PC-3 (cell line): ENCODE results near the gene TCP11. TPM values are rescaled to one million over a fixed set of nuclear protein-coding genes. Genes with fewer than 3 reads are reported as not detected.

Experiments used
- ATAC-seq: fragments of 200-7000 bp; cut with Tn5 transposase; 2 replicates; pipeline ENCODE4 v1.9.1; 2020; ENCODE audit warnings: mild to moderate bottlenecking, moderate library complexity
- BruUV-seq: library from RNA; stranded (reverse); fragments of 400-500 nt; replicated peaks from 2 replicates; lab custom pipeline; 2021; lab: Mats Ljungman, UMichigan
- CTCF ChIA-PET: fragments of 300-600 bp; sonication (Branson Sonifier 250); formaldehyde crosslinking; loops from one replicate; lab custom pipeline; 2022; ENCODE audit warnings: antibody characterized with exemption; lab: Charles Lee
- POLR2A ChIA-PET: fragments of 300-600 bp; sonication (Branson Sonifier 250); formaldehyde crosslinking; loops from one replicate; lab custom pipeline; 2022; ENCODE audit warnings: antibody characterized with exemption; ENCODE audit not compliant: unreplicated experiment; lab: Charles Lee
- DNase-seq: peaks from one replicate; pipeline ENCODE4 v3.0.0-alpha.2; 2015
- H2AFZ ChIP-seq: fragments of 300-600 bp; sonication (generic); 2 replicates; pipeline ENCODE4 v1.6.0; 2016; ENCODE audit warnings: antibody characterized with exemption, low read length
- H3F3A ChIP-seq: fragments of 300-600 bp; sonication (generic); one replicate; pipeline ENCODE4 v1.6.0; 2017; ENCODE audit warnings: antibody characterized with exemption, low read length, control low read depth, mild to moderate bottlenecking; ENCODE audit not compliant: unreplicated experiment
- H3K27ac ChIP-seq: fragments of 300-600 bp; sonication (generic); 2 replicates; pipeline ENCODE4 v1.5.1; 2016; ENCODE audit warnings: mild to moderate bottlenecking, low read length
- H3K27me3 ChIP-seq: fragments of 300-600 bp; sonication (generic); 2 replicates; pipeline ENCODE4 v1.6.1; 2016; ENCODE audit warnings: low read length, mixed read lengths
- H3K36me3 ChIP-seq: fragments of 300-600 bp; sonication (generic); 2 replicates; pipeline ENCODE4 v1.6.1; 2016; ENCODE audit warnings: low read depth, mixed run types, low read length, mixed read lengths
- H3K4me1 ChIP-seq: fragments of 300-600 bp; sonication (generic); 2 replicates; pipeline ENCODE4 v1.5.1; 2016; ENCODE audit warnings: low read length; ENCODE audit not compliant: insufficient read depth
- H3K4me2 ChIP-seq: fragments of 300-600 bp; sonication (generic); 2 replicates; pipeline ENCODE4 v1.6.0; 2016; ENCODE audit warnings: low read length
- H3K4me3 ChIP-seq: fragments of 300-600 bp; sonication (generic); 2 replicates; pipeline ENCODE4 v1.5.1; 2016; ENCODE audit warnings: mild to moderate bottlenecking, low read length, mixed read lengths
- H3K79me2 ChIP-seq: fragments of 300-600 bp; sonication (generic); 2 replicates; pipeline ENCODE4 v1.6.1; 2017; ENCODE audit warnings: low read length, mixed read lengths
- H3K9ac ChIP-seq: fragments of 300-600 bp; sonication (generic); 2 replicates; pipeline ENCODE4 v1.6.0; 2016; ENCODE audit warnings: mild to moderate bottlenecking, low read length
- H3K9me2 ChIP-seq: fragments of 300-600 bp; sonication (generic); replicated peaks from 2 replicates; pipeline ENCODE4 v1.6.1; 2016; ENCODE audit warnings: mixed run types, low read length, mixed read lengths
- H3K9me3 ChIP-seq: fragments of 300-600 bp; sonication (generic); 2 replicates; pipeline ENCODE4 v1.6.1; 2016; ENCODE audit warnings: low read length, mixed read lengths
- H4K20me1 ChIP-seq: fragments of 300-600 bp; sonication (generic); 2 replicates; pipeline ENCODE4 v1.6.1; 2016; ENCODE audit warnings: low read length, mixed read lengths
- EZH2 ChIP-seq: fragments of 300-600 bp; sonication (generic); IDR thresholded peaks from one replicate; pipeline ENCODE4 v1.6.1; 2017; ENCODE audit warnings: antibody characterized with exemption, mild to moderate bottlenecking, low read length; ENCODE audit not compliant: unreplicated experiment
- EZH2phosphoT487 ChIP-seq: fragments of 300-600 bp; sonication (generic); IDR thresholded peaks from 2 replicates; pipeline ENCODE4 v1.6.1; 2018; ENCODE audit warnings: mild to moderate bottlenecking, antibody characterized with exemption, low read length, borderline replicate concordance
- intact Hi-C: fragments of 100-400 bp; cut with micrococcal nuclease; formaldehyde crosslinking; loops from 2 replicates; pipeline ENCODE4 v1.9.0; 2023
- total RNA-seq: library from RNA; depleted of rRNA; stranded (reverse); fragments of >200 nt; gene quantifications from 2 replicates; pipeline ENCODE4 v1.2.3, GENCODE V29; 2014
- TF ChIP-seq, protein P1 (sequence below): fragments of 300-600 bp; sonication (generic); conservative IDR thresholded peaks from 2 replicates; pipeline ENCODE4 v1.5.1; 2017; ENCODE audit warnings: antibody characterized with exemption, low read depth, mild to moderate bottlenecking, low read length

The TCP11 gene
- total RNA-seq, 1 experiment from 2014 or later, result 1.3 TPM

DNA sequence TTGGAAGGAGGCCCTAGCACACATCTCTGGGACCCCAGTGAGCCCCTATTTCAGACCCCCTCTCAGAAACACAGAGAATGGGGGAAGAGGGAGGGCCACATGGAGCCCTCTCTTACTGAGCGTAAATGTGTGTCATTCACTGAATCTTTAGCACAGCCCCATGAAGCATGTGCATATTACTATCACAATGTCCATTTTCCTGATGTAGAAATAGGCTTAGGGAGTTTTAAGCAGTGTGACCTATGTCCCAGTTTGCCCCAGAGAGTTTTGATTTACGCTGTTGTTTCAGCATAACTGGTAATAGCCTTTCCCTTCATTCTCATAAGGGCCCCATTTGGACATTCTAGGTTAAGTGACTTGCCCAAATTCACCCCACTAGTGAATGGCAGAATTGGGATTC, 25.0 kb upstream of the TCP11 start:
- CTCF ChIA-PET, result interaction anchor here (1.2 kb wide), 1 partner anchor 39 kb away, joined by 3 read pairs; no protein-coding TSS in a partner anchor
- Histone ChIP-seq H3K27me3 (no peaks in the 10 kb centered on the region), H3K9ac (peak overlapping the region; percentile 66), H3K27ac (peak overlapping the region; percentile 92), H3K9me3 (no peaks in the 10 kb centered on the region), H3K4me2 (peak overlapping the region; percentile 68), H3K4me3 (no peak overlapping the region), H3K79me2 (no peaks in the 10 kb centered on the region), H3K4me1 (peaks cover 26% of the 10 kb centered on the region), H3K9me2 (no peaks in the 10 kb centered on the region), H2AFZ (peak overlapping the region; percentile 10; the same call in 1 of the 2 replicates), H3F3A (no peaks in the 10 kb centered on the region), H3K36me3 (no peaks in the 10 kb centered on the region), H4K20me1 (no peaks in the 10 kb centered on the region)
- ATAC-seq (peak; percentile 39), DNase-seq (no peak)
- TF ChIP-seq, protein P1, sequence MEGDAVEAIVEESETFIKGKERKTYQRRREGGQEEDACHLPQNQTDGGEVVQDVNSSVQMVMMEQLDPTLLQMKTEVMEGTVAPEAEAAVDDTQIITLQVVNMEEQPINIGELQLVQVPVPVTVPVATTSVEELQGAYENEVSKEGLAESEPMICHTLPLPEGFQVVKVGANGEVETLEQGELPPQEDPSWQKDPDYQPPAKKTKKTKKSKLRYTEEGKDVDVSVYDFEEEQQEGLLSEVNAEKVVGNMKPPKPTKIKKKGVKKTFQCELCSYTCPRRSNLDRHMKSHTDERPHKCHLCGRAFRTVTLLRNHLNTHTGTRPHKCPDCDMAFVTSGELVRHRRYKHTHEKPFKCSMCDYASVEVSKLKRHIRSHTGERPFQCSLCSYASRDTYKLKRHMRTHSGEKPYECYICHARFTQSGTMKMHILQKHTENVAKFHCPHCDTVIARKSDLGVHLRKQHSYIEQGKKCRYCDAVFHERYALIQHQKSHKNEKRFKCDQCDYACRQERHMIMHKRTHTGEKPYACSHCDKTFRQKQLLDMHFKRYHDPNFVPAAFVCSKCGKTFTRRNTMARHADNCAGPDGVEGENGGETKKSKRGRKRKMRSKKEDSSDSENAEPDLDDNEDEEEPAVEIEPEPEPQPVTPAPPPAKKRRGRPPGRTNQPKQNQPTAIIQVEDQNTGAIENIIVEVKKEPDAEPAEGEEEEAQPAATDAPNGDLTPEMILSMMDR, result no peak
- TF ChIP-seq EZH2 (no peak), EZH2phosphoT487 (no peak)
- POLR2A ChIA-PET, result interaction anchor here (0.7 kb wide), 1 partner anchor 53 kb away, joined by 4 read pairs; no protein-coding TSS in a partner anchor
- intact Hi-C loops, result loop anchor here (5.0 kb wide), 1 partner anchor 36 kb away; no protein-coding TSS in a partner anchor
- TSS peak; percentile 82 for BruUV-seq

DNA sequence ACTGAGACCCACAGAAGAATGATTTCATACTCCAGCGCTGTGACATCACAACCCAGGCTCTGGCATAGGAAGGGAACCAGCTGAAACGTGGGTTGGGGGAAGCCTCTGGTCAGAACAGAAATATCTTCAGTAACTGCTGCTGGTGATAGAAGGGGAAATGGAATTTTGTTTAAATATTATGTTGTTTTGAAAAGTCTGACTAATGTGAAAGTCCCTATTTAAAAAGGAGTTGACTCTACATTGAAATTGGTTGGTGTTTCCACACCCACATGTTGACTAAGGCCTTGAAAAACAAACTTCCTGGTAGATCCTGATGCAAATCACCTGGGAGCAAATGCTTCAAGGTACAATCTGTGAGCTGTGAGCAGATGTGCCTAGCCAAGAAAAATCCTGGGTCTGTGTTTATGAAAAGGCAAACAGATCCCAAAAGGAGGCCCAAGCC, 24.5 kb upstream of the TCP11 start:
- peak overlapping the region; percentile 92 for H3K27ac ChIP-seq
- peak overlapping the region; percentile 66 for H3K9ac ChIP-seq
- intact Hi-C loops, result loop anchor here (5.0 kb wide), 1 partner anchor 37 kb away; no protein-coding TSS in a partner anchor
- peak overlapping the region; percentile 68 for H3K4me2 ChIP-seq
- H3K4me3 ChIP-seq, result no peak overlapping the region
- no peaks in the 10 kb centered on the region for H3K79me2 ChIP-seq
- H3K4me1 ChIP-seq, result peaks cover 26% of the 10 kb centered on the region
- H3K36me3 ChIP-seq, result no peaks in the 10 kb centered on the region
- no peaks in the 10 kb centered on the region for H3F3A ChIP-seq
- H3K27me3 ChIP-seq, result no peaks in the 10 kb centered on the region
- no TSS peak for BruUV-seq
- peak; percentile 82 for DNase-seq
- TF ChIP-seq, protein P1, result no peak
- TF ChIP-seq EZH2phosphoT487 (no peak), EZH2 (no peak)
- CTCF ChIA-PET, result interaction anchor here (1.2 kb wide), 1 partner anchor 40 kb away, joined by 3 read pairs; no protein-coding TSS in a partner anchor
- POLR2A ChIA-PET, result no interaction called here
- peak overlapping the region; percentile 10 for H2AFZ ChIP-seq
- no peaks in the 10 kb centered on the region for H3K9me2 ChIP-seq
- ATAC-seq, result peak; percentile 87
- no peaks in the 10 kb centered on the region for H4K20me1 ChIP-seq
- H3K9me3 ChIP-seq, result no peaks in the 10 kb centered on the region

DNA sequence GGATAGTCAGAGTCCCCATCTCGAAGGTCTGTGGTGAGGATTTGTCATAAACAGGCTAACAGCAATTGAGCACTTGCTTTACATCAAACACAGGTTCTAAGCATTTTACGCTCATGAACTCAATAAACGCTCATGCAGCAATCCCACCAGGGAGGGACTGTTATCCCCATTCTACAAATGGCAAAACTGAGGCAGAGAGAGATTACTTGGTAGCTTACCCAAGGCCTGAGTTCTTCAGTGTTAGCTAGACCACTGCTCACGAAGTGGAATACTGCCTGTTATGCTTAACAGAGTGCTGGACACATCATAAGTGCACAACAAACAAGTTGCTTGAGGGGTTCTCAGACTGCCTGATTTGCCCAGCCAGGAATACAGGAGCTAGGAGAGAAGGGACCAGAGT, 23.7 kb upstream of the TCP11 start:
- Histone ChIP-seq H4K20me1 (no peaks in the 10 kb centered on the region), H3K27ac (peak overlapping the region; percentile 92), H2AFZ (peak overlapping the region; percentile 10; the same call in 1 of the 2 replicates), H3K36me3 (no peaks in the 10 kb centered on the region), H3K79me2 (no peaks in the 10 kb centered on the region), H3K4me3 (no peak overlapping the region), H3F3A (no peaks in the 10 kb centered on the region), H3K9me2 (no peaks in the 10 kb centered on the region), H3K4me1 (peaks cover 26% of the 10 kb centered on the region), H3K27me3 (no peaks in the 10 kb centered on the region), H3K4me2 (peak overlapping the region; percentile 68), H3K9ac (peak overlapping the region; percentile 54), H3K9me3 (no peaks in the 10 kb centered on the region)
- DNase-seq (no peak), ATAC-seq (no peak)
- intact Hi-C loops, result loop anchor here (5.0 kb wide), 1 partner anchor 37 kb away; no protein-coding TSS in a partner anchor
- BruUV-seq, result no TSS peak
- TF ChIP-seq, protein P1, result no peak
- no peak for TF ChIP-seq EZH2
- no peak for TF ChIP-seq EZH2phosphoT487
- POLR2A ChIA-PET, result no interaction called here
- CTCF ChIA-PET, result interaction anchor here (1.2 kb wide), 1 partner anchor 41 kb away, joined by 3 read pairs; no protein-coding TSS in a partner anchor
